Hepatocyte (in vitro differentiated cells): ENCODE results near the gene LRMDA. TPM values are rescaled to one million over a fixed set of nuclear protein-coding genes. Genes with fewer than 3 reads are reported as not detected.
A peak's percentile ranks its signal among the peaks of the same experiment; 100 is the strongest.

Source experiments
- DNase-seq: peaks from one replicate; pipeline ENCODE4 v3.0.0-alpha.2; 2016; ENCODE audit warnings: low spot score
- H2AFZ ChIP-seq: fragments of 200-600 bp; sonication (generic); 2 replicates; pipeline ENCODE4 v1.6.0; 2016; ENCODE audit warnings: antibody characterized with exemption, mild to moderate bottlenecking
- H3K27ac ChIP-seq: fragments of 200-600 bp; sonication (generic); 2 replicates; pipeline ENCODE4 v1.5.1; 2016; ENCODE audit warnings: mild to moderate bottlenecking
- H3K27me3 ChIP-seq: fragments of 200-600 bp; sonication (generic); 2 replicates; pipeline ENCODE4 v1.6.1; 2016
- H3K36me3 ChIP-seq: fragments of 200-600 bp; sonication (generic); replicated peaks from 2 replicates; pipeline ENCODE4 v1.5.1; 2016; ENCODE audit warnings: low read depth; ENCODE audit not compliant: insufficient read depth
- H3K4me1 ChIP-seq: fragments of 200-600 bp; sonication (generic); 2 replicates; pipeline ENCODE4 v1.5.1; 2016; ENCODE audit warnings: mild to moderate bottlenecking, moderate library complexity; ENCODE audit not compliant: insufficient read depth
- H3K4me2 ChIP-seq: fragments of 200-600 bp; sonication (generic); 2 replicates; pipeline ENCODE4 v1.6.0; 2016
- H3K4me3 ChIP-seq: fragments of 200-600 bp; sonication (generic); 2 replicates; pipeline ENCODE4 v1.5.1; 2016; ENCODE audit warnings: mild to moderate bottlenecking
- H3K79me2 ChIP-seq: fragments of 200-600 bp; sonication (generic); 2 replicates; pipeline ENCODE4 v1.6.0; 2017; ENCODE audit warnings: mild to moderate bottlenecking
- H3K9me2 ChIP-seq: fragments of 200-600 bp; sonication (generic); replicated peaks from 2 replicates; pipeline ENCODE4 v1.6.0; 2017; ENCODE audit warnings: mild to moderate bottlenecking; ENCODE audit not compliant: insufficient read depth
- H3K9me3 ChIP-seq: fragments of 200-600 bp; sonication (generic); 2 replicates; pipeline ENCODE4 v1.5.1; 2016; ENCODE audit warnings: low read depth, mild to moderate bottlenecking
- H4K20me1 ChIP-seq: fragments of 200-600 bp; sonication (generic); 2 replicates; pipeline ENCODE4 v1.6.0; 2016; ENCODE audit warnings: mild to moderate bottlenecking; ENCODE audit not compliant: insufficient read depth, poor library complexity, severe bottlenecking
- EZH2 ChIP-seq: fragments of 200-600 bp; sonication (generic); IDR thresholded peaks from 2 replicates; pipeline ENCODE4 v1.6.1; 2016; ENCODE audit warnings: antibody characterized with exemption, mild to moderate bottlenecking, borderline replicate concordance
- EZH2phosphoT487 ChIP-seq: fragments of 200-600 bp; sonication (generic); IDR thresholded peaks from one replicate; pipeline ENCODE4 v1.6.1; 2018; ENCODE audit warnings: antibody characterized with exemption, mild to moderate bottlenecking, low read depth, moderate library complexity; ENCODE audit not compliant: unreplicated experiment, severe bottlenecking
- WGBS: methylation state at CpG from one replicate; pipeline ENCODE4 v1.1.6; 2016; ENCODE audit warnings: low lambda C conversion rate; ENCODE audit errors: missing lambda C conversion rate; 5-methylcytosine and 5-hydroxymethylcytosine counted together
- polyA plus RNA-seq: library from polyadenylated mRNA; unstranded; fragments of >200 nt; fragmentation: Nextera tagmentation; extraction: Ambion mirVana; gene quantifications from 2 replicates; pipeline ENCODE4 v1.2.1, GENCODE V29; 2016
- total RNA-seq: library from RNA; depleted of rRNA; stranded (reverse); fragments of >200 nt; gene quantifications from 2 replicates; pipeline ENCODE4 v1.2.3, GENCODE V29; 2014
- TF ChIP-seq, protein P1 (sequence below): fragments of 200-600 bp; sonication (generic); IDR thresholded peaks from 2 replicates; pipeline ENCODE4 v1.5.1; 2016; ENCODE audit warnings: antibody characterized with exemption, mild to moderate bottlenecking; ENCODE audit not compliant: poor library complexity

The LRMDA gene
- total and polyA plus RNA-seq, 2 experiments from 2014 or later = 5.6 to 15.7 TPM

DNA sequence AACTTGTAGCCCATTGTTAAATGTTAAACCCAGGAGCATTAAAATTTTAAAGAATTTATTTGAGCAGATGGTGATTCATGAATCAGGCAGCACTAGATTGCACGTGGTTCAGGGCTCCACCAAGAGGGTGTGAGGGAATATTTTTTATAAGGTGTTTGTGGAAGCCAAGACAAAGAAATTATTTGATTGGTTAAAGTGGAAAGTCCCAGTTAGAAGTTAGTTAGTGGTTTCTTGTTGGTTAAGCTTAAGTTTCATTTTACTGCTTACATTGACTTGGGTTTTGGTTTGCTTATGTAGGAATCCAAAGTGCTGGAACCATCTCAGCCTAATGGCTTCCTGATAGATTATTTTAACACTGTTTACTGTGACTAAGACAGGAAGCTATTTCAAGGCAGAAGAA is 906.2 kb downstream of the LRMDA start:
- Histone ChIP-seq H3K9me2 (no peaks in the 10 kb centered on the region), H3K9me3 (no peaks in the 10 kb centered on the region), H2AFZ (no peak overlapping the region), H3K27me3 (no peaks in the 10 kb centered on the region), H3K36me3 (no peaks in the 10 kb centered on the region), H4K20me1 (no peaks in the 10 kb centered on the region), H3K79me2 (no peaks in the 10 kb centered on the region), H3K4me1 (peaks cover 28% of the 10 kb centered on the region), H3K4me3 (no peak overlapping the region), H3K27ac (peak overlapping the region; percentile 8), H3K4me2 (no peak overlapping the region)
- no peak for DNase-seq
- TF ChIP-seq EZH2 (no peak), EZH2phosphoT487 (no peak)
- TF ChIP-seq, protein P1, sequence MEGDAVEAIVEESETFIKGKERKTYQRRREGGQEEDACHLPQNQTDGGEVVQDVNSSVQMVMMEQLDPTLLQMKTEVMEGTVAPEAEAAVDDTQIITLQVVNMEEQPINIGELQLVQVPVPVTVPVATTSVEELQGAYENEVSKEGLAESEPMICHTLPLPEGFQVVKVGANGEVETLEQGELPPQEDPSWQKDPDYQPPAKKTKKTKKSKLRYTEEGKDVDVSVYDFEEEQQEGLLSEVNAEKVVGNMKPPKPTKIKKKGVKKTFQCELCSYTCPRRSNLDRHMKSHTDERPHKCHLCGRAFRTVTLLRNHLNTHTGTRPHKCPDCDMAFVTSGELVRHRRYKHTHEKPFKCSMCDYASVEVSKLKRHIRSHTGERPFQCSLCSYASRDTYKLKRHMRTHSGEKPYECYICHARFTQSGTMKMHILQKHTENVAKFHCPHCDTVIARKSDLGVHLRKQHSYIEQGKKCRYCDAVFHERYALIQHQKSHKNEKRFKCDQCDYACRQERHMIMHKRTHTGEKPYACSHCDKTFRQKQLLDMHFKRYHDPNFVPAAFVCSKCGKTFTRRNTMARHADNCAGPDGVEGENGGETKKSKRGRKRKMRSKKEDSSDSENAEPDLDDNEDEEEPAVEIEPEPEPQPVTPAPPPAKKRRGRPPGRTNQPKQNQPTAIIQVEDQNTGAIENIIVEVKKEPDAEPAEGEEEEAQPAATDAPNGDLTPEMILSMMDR = no peak
- 27% methylated on average over 1 of the region's 1 CpG for WGBS

DNA sequence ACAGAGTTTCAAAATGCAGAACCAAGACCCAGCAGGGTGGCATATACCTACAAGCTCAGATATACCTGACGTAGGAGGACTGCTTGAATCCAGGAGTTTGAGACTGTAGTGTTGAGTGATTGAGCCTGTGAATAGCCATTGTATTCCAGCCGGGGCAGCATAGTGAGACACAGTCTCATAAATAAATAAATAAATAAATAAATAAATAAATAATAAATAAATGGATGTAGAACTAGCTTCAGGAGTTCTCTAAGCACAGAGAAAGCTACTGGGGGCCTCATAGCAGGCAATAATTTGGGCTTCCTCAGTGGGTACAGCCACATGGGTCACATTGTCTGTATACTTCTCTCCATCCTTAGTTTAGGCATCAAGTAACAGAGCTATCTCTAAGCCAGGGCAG is 906.8 kb downstream of the LRMDA start:
- H3K4me3 ChIP-seq = no peak overlapping the region
- H4K20me1 ChIP-seq = no peaks in the 10 kb centered on the region
- no peaks in the 10 kb centered on the region for H3K9me3 ChIP-seq
- peaks cover 28% of the 10 kb centered on the region for H3K4me1 ChIP-seq
- H3K9me2 ChIP-seq = no peaks in the 10 kb centered on the region
- 93% methylated on average over 2 of the region's 2 CpGs for WGBS
- H3K27me3 ChIP-seq = no peaks in the 10 kb centered on the region
- no peaks in the 10 kb centered on the region for H3K36me3 ChIP-seq
- H3K79me2 ChIP-seq = no peaks in the 10 kb centered on the region
- H3K27ac ChIP-seq = no peak overlapping the region
- no peak for DNase-seq
- TF ChIP-seq EZH2phosphoT487 (no peak), EZH2 (no peak)
- TF ChIP-seq, protein P1 = no peak
- no peak overlapping the region for H2AFZ ChIP-seq
- no peak overlapping the region for H3K4me2 ChIP-seq

DNA sequence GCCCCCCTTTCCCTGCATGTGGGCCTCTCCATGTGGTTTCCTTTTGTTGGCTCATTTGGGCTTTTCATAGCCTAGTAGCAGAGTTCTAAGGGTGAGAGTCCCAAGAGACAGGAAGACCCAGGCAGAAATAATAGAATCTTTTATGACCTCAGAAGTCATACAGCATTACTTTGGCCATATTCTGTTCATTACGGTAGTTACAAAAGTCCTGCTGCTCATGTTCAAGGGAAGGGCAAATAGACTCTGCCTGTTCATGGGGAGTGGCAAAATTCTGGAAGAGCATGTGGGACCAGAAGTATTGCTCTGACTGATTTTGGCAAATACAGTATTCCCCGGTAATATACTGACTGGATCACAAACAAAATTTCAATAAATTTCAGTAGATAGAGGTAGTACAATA is 910.3 kb downstream of the LRMDA start:
- peaks cover 13% of the 10 kb centered on the region for H3K4me1 ChIP-seq
- H2AFZ ChIP-seq = no peak overlapping the region
- H3K4me2 ChIP-seq = no peak overlapping the region
- H3K36me3 ChIP-seq = no peaks in the 10 kb centered on the region
- TF ChIP-seq EZH2 (no peak), EZH2phosphoT487 (no peak)
- TF ChIP-seq, protein P1 = no peak
- no peak for DNase-seq
- no peak overlapping the region for H3K4me3 ChIP-seq
- H3K27ac ChIP-seq = no peak overlapping the region
- no peaks in the 10 kb centered on the region for H3K9me3 ChIP-seq
- no peaks in the 10 kb centered on the region for H3K79me2 ChIP-seq
- H3K9me2 ChIP-seq = no peaks in the 10 kb centered on the region
- H4K20me1 ChIP-seq = no peaks in the 10 kb centered on the region
- no peaks in the 10 kb centered on the region for H3K27me3 ChIP-seq
- 90% methylated on average over 2 of the region's 2 CpGs for WGBS

DNA sequence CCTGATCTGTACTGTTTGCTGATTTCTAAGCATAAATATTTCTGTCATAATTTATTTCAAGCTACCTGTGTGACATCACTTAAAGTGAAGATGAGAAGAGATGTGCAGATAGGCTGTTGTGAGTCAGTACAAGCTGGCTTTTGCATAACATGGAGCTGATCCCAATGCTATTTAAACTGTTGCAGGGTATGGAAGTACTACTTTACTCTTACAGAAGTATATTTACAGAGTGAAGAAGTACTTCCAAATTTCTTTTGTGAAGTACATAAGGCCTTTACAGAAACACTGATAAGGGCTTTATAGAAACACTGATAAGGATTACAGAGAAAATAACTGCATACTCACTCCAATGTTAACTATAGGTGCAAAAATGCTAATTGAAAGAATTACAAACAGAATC is 911.6 kb downstream of the LRMDA start:
- Histone ChIP-seq H3K4me3 (no peak overlapping the region), H4K20me1 (no peaks in the 10 kb centered on the region)

More for the DNA sequence above, 911.6 kb downstream of the LRMDA start:
- no peaks in the 10 kb centered on the region for H3K27me3 ChIP-seq
- H3K4me2 ChIP-seq = no peak overlapping the region
- no peaks in the 10 kb centered on the region for H3K9me3 ChIP-seq
- H2AFZ ChIP-seq = no peak overlapping the region
- no peaks in the 10 kb centered on the region for H3K9me2 ChIP-seq
- peaks cover under 1% of the 10 kb centered on the region for H3K4me1 ChIP-seq
- DNase-seq = no peak
- TF ChIP-seq EZH2phosphoT487 = no peak
- TF ChIP-seq, protein P1 = no peak
- no peak for TF ChIP-seq EZH2
- H3K36me3 ChIP-seq = no peaks in the 10 kb centered on the region
- no peaks in the 10 kb centered on the region for H3K79me2 ChIP-seq
- no peak overlapping the region for H3K27ac ChIP-seq
